ENCODE results near the gene CHST10. TPM values are rescaled to one million over a fixed set of nuclear protein-coding genes. Genes with fewer than 3 reads are reported as not detected.

CHST10 gene
- total and polyA plus RNA-seq, 9 donors = 10.0 to 23.7 (median 15.8) TPM

GRCh38 chr2:100407563-100407962 is 9.9 kb downstream of the CHST10 start:
- intact Hi-C loops (cut with DNase I) = no loop called here
- no peaks in the 10 kb centered on the region for H3K4me1 ChIP-seq (ENCODE audit: insufficient read depth)
- H3K27ac ChIP-seq = no peak overlapping the region
- no peak for DNase-seq
- H3K9me3 ChIP-seq = no peaks in the 10 kb centered on the region
- H3K27me3 ChIP-seq = no peaks in the 10 kb centered on the region
- H3K4me3 ChIP-seq = no peak overlapping the region
- no peaks in the 10 kb centered on the region for H3K36me3 ChIP-seq
- 87 to 97% (median 92%) methylated on average over 6 of the region's 6 CpGs for WGBS, 3 donors
- TF ChIP-seq CTCF (IDR thresholded peaks at IDR 0.05) = no peak
- no peak for TF ChIP-seq EP300 (IDR thresholded peaks at IDR 0.05)
- no peak for TF ChIP-seq POLR2A (IDR thresholded peaks at IDR 0.05)

GRCh38 chr2:100407073-100407472 is 10.4 kb downstream of the CHST10 start:
- no peaks in the 10 kb centered on the region for H3K36me3 ChIP-seq
- H3K27me3 ChIP-seq = no peaks in the 10 kb centered on the region
- DNase-seq = no peak
- H3K9me3 ChIP-seq = no peaks in the 10 kb centered on the region
- 83 to 89% (median 88%) methylated on average over 5 to 6 of the region's 6 CpGs for WGBS, 3 donors
- intact Hi-C loops (cut with DNase I) = no loop called here
- no peaks in the 10 kb centered on the region for H3K4me1 ChIP-seq (ENCODE audit: insufficient read depth)
- no peak overlapping the region for H3K27ac ChIP-seq
- no peak overlapping the region for H3K4me3 ChIP-seq
- TF ChIP-seq CTCF (IDR thresholded peaks at IDR 0.05) = no peak
- no peak for TF ChIP-seq POLR2A (IDR thresholded peaks at IDR 0.05)
- no peak for TF ChIP-seq EP300 (IDR thresholded peaks at IDR 0.05)

- DNase-seq = no peak
- intact Hi-C loops (cut with DNase I) = no loop called here
- no peak for TF ChIP-seq CTCF (IDR thresholded peaks at IDR 0.05)
- no peak for TF ChIP-seq EP300 (IDR thresholded peaks at IDR 0.05)
- no peak for TF ChIP-seq POLR2A (IDR thresholded peaks at IDR 0.05)
- 93 to 95% (median 95%) methylated on average over 5 of the region's 5 CpGs for WGBS, 3 donors
- H3K27me3 ChIP-seq = no peaks in the 10 kb centered on the region
- H3K4me3 ChIP-seq = no peak overlapping the region
- no peaks in the 10 kb centered on the region for H3K9me3 ChIP-seq
- no peaks in the 10 kb centered on the region for H3K36me3 ChIP-seq
- no peaks in the 10 kb centered on the region for H3K4me1 ChIP-seq (ENCODE audit: insufficient read depth)
- no peak overlapping the region for H3K27ac ChIP-seq
Measured at GRCh38 chr2:100406120-100406508, 11.4 kb downstream of the CHST10 start.

- Histone ChIP-seq H3K4me3 (no peak overlapping the region), H3K4me1 (ENCODE audit: insufficient read depth) (no peaks in the 10 kb centered on the region), H3K9me3 (no peaks in the 10 kb centered on the region), H3K36me3 (no peaks in the 10 kb centered on the region), H3K27ac (no peak overlapping the region), H3K27me3 (no peaks in the 10 kb centered on the region)
- WGBS, 3 donors = 94 to 95% (median 95%) methylated on average over 13 of the region's 13 CpGs
- intact Hi-C loops (cut with DNase I) = no loop called here
- no peak for DNase-seq
- TF ChIP-seq CTCF (IDR thresholded peaks at IDR 0.05) (no peak), POLR2A (IDR thresholded peaks at IDR 0.05) (no peak), EP300 (IDR thresholded peaks at IDR 0.05) (no peak)
Measured at GRCh38 chr2:100405403-100406119, 11.9 kb downstream of the CHST10 start.
